ENCODE measurements around the gene ZNF398. TPM values are rescaled to one million over a fixed set of nuclear protein-coding genes. Genes with fewer than 3 reads are reported as not detected.
A peak's percentile ranks its signal among the peaks of the same experiment; 100 is the strongest.

ZNF398 gene
- total RNA-seq, 1 donor from 2014 or later: 14.9 TPM

- TF ChIP-seq CTCF (IDR thresholded peaks at IDR 0.05; ENCODE audit: unreplicated experiment): no peak
- Mint-ChIP-seq H3K4me3 (ENCODE audit: unreplicated experiment) (no peak overlapping the region), H3K27me3 (ENCODE audit: unreplicated experiment) (no peaks in the 10 kb centered on the region), H3K36me3 (ENCODE audit: low read depth, unreplicated experiment) (peaks cover 26% of the 10 kb centered on the region), H3K27ac (ENCODE audit: unreplicated experiment) (no peak overlapping the region), H3K4me1 (ENCODE audit: unreplicated experiment) (peaks cover 9% of the 10 kb centered on the region), H3K9me3 (ENCODE audit: unreplicated experiment) (no peaks in the 10 kb centered on the region)
- DNase-seq (ENCODE audit: low spot score): no peak
Measured at GRCh38 chr7:149153346-149153745, 6.1 kb downstream of the ZNF398 start.

- H3K9me3 Mint-ChIP-seq (ENCODE audit: unreplicated experiment): no peaks in the 10 kb centered on the region
- no peak for DNase-seq (ENCODE audit: low spot score)
- H3K36me3 Mint-ChIP-seq (ENCODE audit: low read depth, unreplicated experiment): peaks cover 26% of the 10 kb centered on the region
- no peak overlapping the region for H3K27ac Mint-ChIP-seq (ENCODE audit: unreplicated experiment)
- H3K4me1 Mint-ChIP-seq (ENCODE audit: unreplicated experiment): peaks cover 4% of the 10 kb centered on the region
- H3K4me3 Mint-ChIP-seq (ENCODE audit: unreplicated experiment): no peak overlapping the region
- TF ChIP-seq CTCF (IDR thresholded peaks at IDR 0.05; ENCODE audit: unreplicated experiment): no peak
- no peaks in the 10 kb centered on the region for H3K27me3 Mint-ChIP-seq (ENCODE audit: unreplicated experiment)
Measured at GRCh38 chr7:149154056-149154455, 6.8 kb downstream of the ZNF398 start.

DNA sequence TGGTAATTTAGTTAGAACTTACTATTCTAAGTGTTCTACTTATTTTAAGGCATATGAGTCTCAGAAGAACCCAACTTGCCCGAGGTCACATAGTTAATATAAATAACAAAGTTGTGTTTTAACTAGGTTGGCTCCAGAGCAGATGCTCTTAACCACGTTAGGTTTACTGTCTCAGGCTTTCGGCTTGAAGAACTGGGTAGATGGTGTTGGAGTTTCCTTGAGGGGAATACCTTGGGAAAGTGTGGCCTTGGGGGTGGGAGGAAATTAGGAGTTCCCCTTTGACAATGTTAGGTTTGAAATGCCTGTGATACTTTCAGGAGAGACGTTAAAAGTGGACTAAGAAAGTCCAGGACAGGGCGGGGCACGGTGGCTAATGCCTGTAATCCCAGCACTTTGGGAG, 9.6 kb downstream of the ZNF398 start:
- TF ChIP-seq CTCF (IDR thresholded peaks at IDR 0.05; ENCODE audit: unreplicated experiment): no peak
- DNase-seq (ENCODE audit: low spot score): no peak
- no peak overlapping the region for H3K4me3 Mint-ChIP-seq (ENCODE audit: unreplicated experiment)
- H3K9me3 Mint-ChIP-seq (ENCODE audit: unreplicated experiment): no peaks in the 10 kb centered on the region
- H3K4me1 Mint-ChIP-seq (ENCODE audit: unreplicated experiment): peaks cover 6% of the 10 kb centered on the region
- H3K27ac Mint-ChIP-seq (ENCODE audit: unreplicated experiment): no peak overlapping the region
- H3K27me3 Mint-ChIP-seq (ENCODE audit: unreplicated experiment): no peaks in the 10 kb centered on the region
- H3K36me3 Mint-ChIP-seq (ENCODE audit: low read depth, unreplicated experiment): peaks cover 26% of the 10 kb centered on the region

DNA sequence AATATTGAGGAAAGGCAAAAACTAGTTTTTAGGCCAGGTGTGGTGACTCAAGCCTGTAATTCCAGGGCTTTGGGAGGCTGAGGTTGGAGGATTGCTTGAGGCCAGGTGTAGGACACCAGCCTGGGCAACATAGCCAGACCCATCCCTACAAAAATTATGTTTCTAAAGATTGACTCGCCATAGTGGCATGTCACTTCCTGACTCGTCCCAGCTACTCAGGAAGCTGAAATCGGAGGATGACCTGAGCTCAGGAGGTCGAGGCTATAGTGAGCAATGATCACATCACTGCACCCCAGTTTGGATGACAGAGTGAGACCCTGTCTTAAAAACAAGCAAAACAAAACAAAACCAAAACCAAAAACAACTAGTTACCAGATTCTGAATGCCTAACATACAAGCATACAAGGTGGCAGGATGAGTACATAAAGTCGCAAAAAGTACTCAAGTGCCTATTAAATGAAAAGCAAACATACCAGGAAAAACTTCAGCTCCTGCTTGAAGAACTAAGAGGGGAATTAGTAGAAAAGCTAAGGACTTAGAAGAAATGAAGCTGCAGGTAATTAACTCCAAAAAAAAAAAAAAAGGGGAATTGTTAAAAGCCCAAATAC, 14.1 kb downstream of the ZNF398 start:
- no peak for DNase-seq (ENCODE audit: low spot score)
- no peaks in the 10 kb centered on the region for H3K9me3 Mint-ChIP-seq (ENCODE audit: unreplicated experiment)
- no peaks in the 10 kb centered on the region for H3K27me3 Mint-ChIP-seq (ENCODE audit: unreplicated experiment)
- peak overlapping the region; percentile 24 for H3K27ac Mint-ChIP-seq (ENCODE audit: unreplicated experiment)
- peaks cover 10% of the 10 kb centered on the region for H3K4me1 Mint-ChIP-seq (ENCODE audit: unreplicated experiment)
- H3K36me3 Mint-ChIP-seq (ENCODE audit: low read depth, unreplicated experiment): peaks cover 14% of the 10 kb centered on the region
- no peak for TF ChIP-seq CTCF (IDR thresholded peaks at IDR 0.05; ENCODE audit: unreplicated experiment)
- no peak overlapping the region for H3K4me3 Mint-ChIP-seq (ENCODE audit: unreplicated experiment)

DNA sequence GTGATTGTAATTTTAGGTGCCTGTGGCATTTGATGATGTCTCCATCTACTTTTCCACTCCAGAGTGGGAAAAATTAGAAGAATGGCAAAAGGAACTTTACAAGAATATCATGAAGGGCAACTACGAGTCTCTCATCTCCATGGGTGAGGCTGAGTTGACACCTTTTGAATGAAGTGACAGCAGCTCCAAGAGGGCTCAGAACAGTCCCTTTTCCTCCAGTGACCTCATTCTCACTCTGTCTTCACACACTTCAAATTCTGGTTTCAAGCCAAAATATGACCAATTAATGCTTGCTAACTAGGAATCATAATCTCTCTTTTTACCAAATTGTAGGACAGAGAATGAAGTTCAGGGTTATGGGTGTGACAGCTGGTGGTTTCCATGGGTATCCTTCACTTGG, 18.9 kb downstream of the ZNF398 start:
- Mint-ChIP-seq H3K9me3 (ENCODE audit: unreplicated experiment) (no peaks in the 10 kb centered on the region), H3K27ac (ENCODE audit: unreplicated experiment) (no peak overlapping the region), H3K4me1 (ENCODE audit: unreplicated experiment) (peaks cover 7% of the 10 kb centered on the region), H3K36me3 (ENCODE audit: low read depth, unreplicated experiment) (peaks cover 10% of the 10 kb centered on the region), H3K4me3 (ENCODE audit: unreplicated experiment) (no peak overlapping the region), H3K27me3 (ENCODE audit: unreplicated experiment) (no peaks in the 10 kb centered on the region)
- TF ChIP-seq CTCF (IDR thresholded peaks at IDR 0.05; ENCODE audit: unreplicated experiment): no peak
- no peak for DNase-seq (ENCODE audit: low spot score)
